ENCODE measurements around the gene AXIN2. TPM values are rescaled to one million over a fixed set of nuclear protein-coding genes. Genes with fewer than 3 reads are reported as not detected.
"Not testable (repeated sequence)": the region's sequence is repeated elsewhere in the genome, so short reads cannot be mapped to it uniquely, and the experiment has no call there.

AXIN2 gene
- total RNA-seq, 2 experiments from 2014 or later, result 4.7 to 5.3 TPM

GRCh38 chr17:65529761-65530522, 31.5 kb downstream of the AXIN2 start:
- Mint-ChIP-seq H3K4me3 (no peak overlapping the region), H3K9me3 (ENCODE audit: insufficient read depth) (no peaks in the 10 kb centered on the region), H3K27me3 (ENCODE audit: low read depth) (peaks cover 6% of the 10 kb centered on the region), H3K4me1 (ENCODE audit: low read depth) (no peaks in the 10 kb centered on the region), H3K27ac (no peak overlapping the region), H3K36me3 (ENCODE audit: low read depth) (no peaks in the 10 kb centered on the region)
- ATAC-seq (no peak), DNase-seq (no peak)
- CTCF ChIA-PET, result no interaction called here
- POLR2A ChIA-PET, result no interaction called here

DNA sequence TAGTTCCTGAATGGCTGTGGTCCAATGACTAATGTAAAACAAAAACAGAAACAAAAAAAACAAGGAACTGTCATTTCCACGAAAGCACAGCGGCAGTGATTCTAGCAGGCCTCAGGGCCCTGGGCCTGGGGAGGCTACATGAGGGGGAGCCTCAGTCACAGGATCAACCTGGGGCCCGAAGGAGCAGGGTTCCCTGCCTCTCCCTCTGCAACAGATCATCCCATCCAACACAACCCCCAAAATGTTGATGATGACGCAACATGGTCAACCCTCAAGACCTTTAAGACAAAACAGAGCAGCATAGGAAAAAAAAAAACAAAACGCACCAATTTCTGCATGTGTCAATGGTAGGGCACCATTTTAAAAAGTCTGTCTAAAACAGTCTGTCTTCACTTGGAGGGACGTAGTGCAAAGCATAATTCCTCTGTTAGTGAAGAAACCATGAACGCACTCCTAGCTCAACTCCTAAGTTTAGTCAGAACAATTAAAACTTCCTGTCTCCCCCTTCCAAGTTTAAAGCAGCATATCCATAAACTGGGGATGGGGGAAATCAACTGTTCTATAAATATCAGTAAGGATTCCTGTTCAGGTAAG, 32.3 kb downstream of the AXIN2 start:
- peaks cover 9% of the 10 kb centered on the region for H3K27me3 Mint-ChIP-seq (ENCODE audit: low read depth)
- CTCF ChIA-PET, result no interaction called here
- no peaks in the 10 kb centered on the region for H3K9me3 Mint-ChIP-seq (ENCODE audit: insufficient read depth)

DNA sequence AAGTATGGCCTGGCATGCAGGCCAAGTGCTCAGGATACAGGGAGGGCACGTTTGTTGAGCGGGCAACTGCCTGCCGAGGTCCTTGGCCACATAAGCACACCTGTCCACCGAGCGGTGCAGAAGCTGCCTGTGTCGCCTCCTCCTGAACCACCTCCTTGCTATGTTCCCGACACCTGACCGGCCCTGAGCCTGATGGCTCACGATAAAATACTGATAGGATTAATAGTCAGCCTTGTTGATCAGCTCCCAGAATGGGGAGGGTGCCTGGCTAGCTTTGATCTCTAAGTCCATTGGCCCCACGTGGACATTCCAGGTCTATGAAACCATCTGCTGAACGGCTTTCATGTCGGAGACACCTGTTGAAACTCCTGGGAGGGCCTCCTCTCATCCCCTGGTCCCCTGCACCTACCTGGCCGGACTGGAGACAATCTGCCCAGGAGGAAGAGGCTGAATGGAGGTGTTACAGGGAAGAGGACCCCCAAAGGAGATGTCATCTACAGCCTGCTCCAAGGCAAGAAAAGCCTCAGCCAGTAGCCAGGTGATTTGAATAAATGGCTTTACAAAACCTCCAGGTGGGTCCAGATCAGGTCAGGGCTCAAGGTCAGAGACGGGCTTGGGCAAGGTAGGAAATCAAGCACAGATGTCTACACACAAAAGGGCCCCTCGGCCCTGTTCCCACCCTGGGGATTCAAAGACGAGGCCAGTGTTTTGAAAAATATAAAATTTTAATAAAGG, 33.4 kb downstream of the AXIN2 start:
- CTCF ChIA-PET, result no interaction called here
- POLR2A ChIA-PET, result no interaction called here
- Mint-ChIP-seq H3K27me3 (ENCODE audit: low read depth) (peaks cover 10% of the 10 kb centered on the region), H3K9me3 (ENCODE audit: insufficient read depth) (no peaks in the 10 kb centered on the region), H3K36me3 (ENCODE audit: low read depth) (no peaks in the 10 kb centered on the region), H3K4me1 (ENCODE audit: low read depth) (peaks cover 15% of the 10 kb centered on the region), H3K4me3 (no peak overlapping the region), H3K27ac (no peak overlapping the region)
- ATAC-seq, result no peak
- no peak for DNase-seq

More for the DNA sequence above, 32.3 kb downstream of the AXIN2 start:
- no peak for DNase-seq
- Mint-ChIP-seq H3K4me1 (ENCODE audit: low read depth) (peaks cover 6% of the 10 kb centered on the region), H3K36me3 (ENCODE audit: low read depth) (no peaks in the 10 kb centered on the region), H3K4me3 (no peak overlapping the region), H3K27ac (no peak overlapping the region)
- POLR2A ChIA-PET, result no interaction called here
- no peak for ATAC-seq

DNA sequence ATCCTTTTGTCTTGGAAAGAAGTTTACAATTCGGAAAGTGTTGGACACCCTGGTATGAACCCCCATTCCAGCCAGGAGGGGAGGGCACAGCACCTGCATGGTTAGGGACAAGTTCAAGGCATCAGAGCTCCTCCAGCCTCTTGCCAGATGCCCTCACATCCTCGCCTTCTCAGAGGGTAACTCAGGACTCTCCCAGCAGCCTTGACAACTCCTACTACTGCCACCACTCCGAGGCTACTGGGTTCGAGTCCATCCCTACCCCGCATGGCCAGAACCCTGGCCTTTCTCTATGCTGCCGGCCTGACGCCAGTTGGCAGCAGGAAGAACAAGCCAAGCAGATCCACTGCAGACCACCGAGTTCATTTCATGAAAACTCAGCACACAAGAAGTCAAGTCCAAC, 34.1 kb downstream of the AXIN2 start:
- ChIA-PET CTCF (no interaction called here), POLR2A (no interaction called here)
- Mint-ChIP-seq H3K4me3 (no peak overlapping the region), H3K4me1 (ENCODE audit: low read depth) (peaks cover 22% of the 10 kb centered on the region), H3K9me3 (ENCODE audit: insufficient read depth) (no peaks in the 10 kb centered on the region), H3K27ac (no peak overlapping the region), H3K27me3 (ENCODE audit: low read depth) (peaks cover 15% of the 10 kb centered on the region), H3K36me3 (ENCODE audit: low read depth) (no peaks in the 10 kb centered on the region)
- DNase-seq, result no peak
- ATAC-seq, result no peak

- DNase-seq; H3K36me3 Mint-ChIP-seq (ENCODE audit: low read depth); H3K27ac Mint-ChIP-seq; ATAC-seq; H3K9me3 Mint-ChIP-seq (ENCODE audit: insufficient read depth); H3K4me3 Mint-ChIP-seq; POLR2A ChIA-PET; CTCF ChIA-PET: not testable (repeated sequence)
- H3K4me1 Mint-ChIP-seq (ENCODE audit: low read depth), result peaks cover 25% of the 10 kb centered on the region
- peaks cover 17% of the 10 kb centered on the region for H3K27me3 Mint-ChIP-seq (ENCODE audit: low read depth)
Measured at GRCh38 chr17:65526854-65527253, 34.6 kb downstream of the AXIN2 start.

DNA sequence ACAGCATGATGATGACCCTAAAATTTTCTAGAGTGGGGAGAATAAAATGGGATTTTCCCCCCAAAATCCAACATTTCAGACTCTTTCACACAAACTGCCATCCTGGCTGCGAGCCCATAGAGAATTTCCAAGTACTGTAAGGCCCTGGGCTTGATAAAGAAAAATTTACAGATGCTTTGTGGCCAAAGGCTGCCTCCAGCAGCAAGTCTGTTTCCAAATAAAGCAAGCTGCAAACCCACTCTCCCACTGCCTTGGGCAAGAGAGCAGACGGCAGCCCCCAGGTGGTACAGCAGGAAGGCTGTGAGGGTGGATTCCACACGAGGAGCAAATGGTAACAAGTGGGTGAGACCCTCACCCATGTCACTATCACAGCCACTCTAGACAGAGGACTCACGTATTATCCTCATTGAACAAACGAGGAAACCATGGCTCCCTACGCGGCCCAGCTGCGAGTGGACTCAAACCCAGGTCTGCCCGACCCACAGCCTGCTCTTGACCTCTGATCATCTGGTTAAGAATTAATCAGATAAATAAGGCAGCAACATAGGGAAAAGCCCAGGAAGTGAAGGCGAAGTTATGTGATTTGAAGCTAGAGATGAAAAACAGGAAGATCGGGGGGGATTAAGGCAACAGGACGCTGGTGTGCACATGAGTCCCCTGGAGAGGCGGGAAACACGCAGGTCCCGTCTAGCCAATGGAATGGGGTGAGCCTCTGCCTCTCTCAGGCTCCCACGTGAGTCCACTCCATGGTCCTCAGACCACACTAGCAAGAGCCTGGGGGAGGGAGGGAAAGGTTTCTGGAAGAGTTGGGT, 37.4 kb downstream of the AXIN2 start:
- no peak for DNase-seq
- ATAC-seq, result peak; percentile 32
- H3K4me3 Mint-ChIP-seq, result peak overlapping the region; percentile 58
- H3K9me3 Mint-ChIP-seq (ENCODE audit: insufficient read depth), result no peaks in the 10 kb centered on the region
- peaks cover 25% of the 10 kb centered on the region for H3K4me1 Mint-ChIP-seq (ENCODE audit: low read depth)
- H3K27ac Mint-ChIP-seq, result peak overlapping the region; percentile 72
- ChIA-PET CTCF (no interaction called here), POLR2A (interaction anchor here (0.6 kb wide), 1 partner anchor 425 kb away, joined by 3 read pairs; no protein-coding TSS in a partner anchor)
- H3K36me3 Mint-ChIP-seq (ENCODE audit: low read depth), result no peaks in the 10 kb centered on the region
- H3K27me3 Mint-ChIP-seq (ENCODE audit: low read depth), result peaks cover 33% of the 10 kb centered on the region

- ATAC-seq (peak; percentile 89), DNase-seq (peak; percentile 37)
- Mint-ChIP-seq H3K27me3 (ENCODE audit: low read depth) (peaks cover 36% of the 10 kb centered on the region), H3K9me3 (ENCODE audit: insufficient read depth) (no peaks in the 10 kb centered on the region), H3K36me3 (ENCODE audit: low read depth) (no peaks in the 10 kb centered on the region), H3K4me3 (peak overlapping the region; percentile 58), H3K4me1 (ENCODE audit: low read depth) (peaks cover 25% of the 10 kb centered on the region), H3K27ac (peak overlapping the region; percentile 72)
- CTCF ChIA-PET, result no interaction called here
- POLR2A ChIA-PET, result no interaction called here
Measured at GRCh38 chr17:65523411-65523810, 38.0 kb downstream of the AXIN2 start.

- Mint-ChIP-seq H3K9me3 (ENCODE audit: insufficient read depth) (peaks cover 2% of the 10 kb centered on the region), H3K36me3 (ENCODE audit: low read depth) (no peaks in the 10 kb centered on the region), H3K4me3 (no peak overlapping the region), H3K27me3 (ENCODE audit: low read depth) (peaks cover 38% of the 10 kb centered on the region), H3K4me1 (ENCODE audit: low read depth) (peaks cover 25% of the 10 kb centered on the region), H3K27ac (peak overlapping the region; percentile 57)
- ChIA-PET CTCF (no interaction called here), POLR2A (no interaction called here)
- ATAC-seq, result peak; percentile 16
- DNase-seq, result peak; percentile 29
Measured at GRCh38 chr17:65522751-65523404, 38.6 kb downstream of the AXIN2 start.

GRCh38 chr17:65519462-65519861, 42.0 kb downstream of the AXIN2 start:
- Mint-ChIP-seq H3K36me3 (ENCODE audit: low read depth) (no peaks in the 10 kb centered on the region), H3K4me1 (ENCODE audit: low read depth) (peaks cover 22% of the 10 kb centered on the region), H3K27me3 (ENCODE audit: low read depth) (peaks cover 43% of the 10 kb centered on the region), H3K27ac (no peak overlapping the region), H3K9me3 (ENCODE audit: insufficient read depth) (peaks cover 3% of the 10 kb centered on the region), H3K4me3 (no peak overlapping the region)
- no peak for DNase-seq
- ChIA-PET POLR2A (no interaction called here), CTCF (no interaction called here)
- no peak for ATAC-seq

DNA sequence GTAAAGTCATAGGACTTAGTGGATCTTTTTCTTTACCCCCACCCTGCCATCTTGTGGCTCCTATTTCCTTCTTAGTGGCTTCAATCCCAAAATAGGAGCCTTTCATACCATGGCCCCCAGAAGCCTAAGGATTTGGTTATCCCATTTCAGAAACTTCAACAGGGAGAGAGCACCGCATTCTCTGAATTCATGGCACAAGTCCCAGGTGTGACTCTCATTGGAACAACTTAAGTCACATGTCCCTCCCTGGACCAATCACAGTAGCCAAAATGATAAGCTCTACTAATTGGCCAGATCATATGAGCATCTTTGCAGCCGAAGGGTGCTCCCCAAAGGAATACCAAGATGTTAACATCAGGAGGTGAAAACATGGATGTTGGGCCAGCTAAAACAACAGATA, 43.2 kb downstream of the AXIN2 start:
- POLR2A ChIA-PET, result no interaction called here
- H3K9me3 Mint-ChIP-seq (ENCODE audit: insufficient read depth), result peaks cover 3% of the 10 kb centered on the region
- no peaks in the 10 kb centered on the region for H3K36me3 Mint-ChIP-seq (ENCODE audit: low read depth)

More for the DNA sequence above, 43.2 kb downstream of the AXIN2 start:
- ATAC-seq (no peak), DNase-seq (no peak)
- H3K27me3 Mint-ChIP-seq (ENCODE audit: low read depth), result peaks cover 39% of the 10 kb centered on the region
- peaks cover 12% of the 10 kb centered on the region for H3K4me1 Mint-ChIP-seq (ENCODE audit: low read depth)
- CTCF ChIA-PET, result no interaction called here
- H3K27ac Mint-ChIP-seq, result no peak overlapping the region
- no peak overlapping the region for H3K4me3 Mint-ChIP-seq
